Ascending aorta (tissue), 2 donors: ENCODE data around the gene EMP3. TPM values are rescaled to one million over a fixed set of nuclear protein-coding genes. Genes with fewer than 3 reads are reported as not detected.

Experiments
- DNase-seq, 2 donors: peaks; one replicate each; pipeline ENCODE4 v3.0.0-alpha.2; 2019; ENCODE audit warnings: low spot score in 2 of 2
- H3K27ac ChIP-seq, 2 donors: fragments of 200-600 bp; sonication (generic); one replicate each; pipeline ENCODE4 v1.5.1; 2016 to 2017; ENCODE audit warnings: mild to moderate bottlenecking in 1 of 2
- H3K27me3 ChIP-seq: fragments of 200-600 bp; sonication (generic); one replicate; pipeline ENCODE4 v1.5.1; 2017
- H3K36me3 ChIP-seq, 2 donors: fragments of 200-600 bp; sonication (generic); one replicate each; pipeline ENCODE4 v1.5.1; 2016
- H3K4me1 ChIP-seq, 2 donors: fragments of 200-600 bp; sonication (generic); one replicate each; pipeline ENCODE4 v1.5.1; 2016 to 2017; ENCODE audit warnings: mild to moderate bottlenecking in 1 of 2
- H3K4me3 ChIP-seq, 2 donors: fragments of 200-600 bp; sonication (generic); one replicate each; pipeline ENCODE4 v1.5.1; 2016 to 2017; ENCODE audit warnings: mild to moderate bottlenecking in 1 of 2
- H3K9me3 ChIP-seq, 2 donors: fragments of 200-600 bp; sonication (generic); one replicate each; pipeline ENCODE4 v1.5.1; 2016
- intact Hi-C: fragments of 100-400 bp; cut with DNase I; formaldehyde crosslinking; loops from one replicate; pipeline ENCODE4 v1.15.1; 2023
- total RNA-seq: library from RNA; depleted of rRNA; stranded (reverse); fragments of >200 nt; gene quantifications from one replicate; pipeline ENCODE4 v1.1.0, GENCODE V29; 2016
- TF ChIP-seq, protein P1 (sequence below), 3 experiments: fragments of 200-600 bp in 2 of 3; fragments of 450-650 bp in 1 of 3; sonication (generic) in 2 of 3; IDR thresholded peaks; one replicate each; pipeline ENCODE4 v1.5.1; 2016 to 2019; ENCODE audit warnings: antibody characterized with exemption in 3 of 3, mild to moderate bottlenecking in 1 of 3, moderate library complexity in 1 of 3

EMP3 gene
- total RNA-seq = 18.2 TPM

- intact Hi-C loops = no loop called here
- TF ChIP-seq, protein P1, sequence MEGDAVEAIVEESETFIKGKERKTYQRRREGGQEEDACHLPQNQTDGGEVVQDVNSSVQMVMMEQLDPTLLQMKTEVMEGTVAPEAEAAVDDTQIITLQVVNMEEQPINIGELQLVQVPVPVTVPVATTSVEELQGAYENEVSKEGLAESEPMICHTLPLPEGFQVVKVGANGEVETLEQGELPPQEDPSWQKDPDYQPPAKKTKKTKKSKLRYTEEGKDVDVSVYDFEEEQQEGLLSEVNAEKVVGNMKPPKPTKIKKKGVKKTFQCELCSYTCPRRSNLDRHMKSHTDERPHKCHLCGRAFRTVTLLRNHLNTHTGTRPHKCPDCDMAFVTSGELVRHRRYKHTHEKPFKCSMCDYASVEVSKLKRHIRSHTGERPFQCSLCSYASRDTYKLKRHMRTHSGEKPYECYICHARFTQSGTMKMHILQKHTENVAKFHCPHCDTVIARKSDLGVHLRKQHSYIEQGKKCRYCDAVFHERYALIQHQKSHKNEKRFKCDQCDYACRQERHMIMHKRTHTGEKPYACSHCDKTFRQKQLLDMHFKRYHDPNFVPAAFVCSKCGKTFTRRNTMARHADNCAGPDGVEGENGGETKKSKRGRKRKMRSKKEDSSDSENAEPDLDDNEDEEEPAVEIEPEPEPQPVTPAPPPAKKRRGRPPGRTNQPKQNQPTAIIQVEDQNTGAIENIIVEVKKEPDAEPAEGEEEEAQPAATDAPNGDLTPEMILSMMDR (IDR thresholded peaks at IDR 0.05) = no peak
- Histone ChIP-seq H3K4me3 (peak within 1 kb of the TSS; percentile 69 to 84), H3K27ac (peak within 1 kb of the TSS; percentile 90 to 96), H3K27me3 (no peaks in the 10 kb centered on the region), H3K4me1 (peaks cover 0 to 32% of the 10 kb centered on the region in 2 donors), H3K36me3 (peaks cover 5 to 15% of the 10 kb centered on the region in 2 donors), H3K9me3 (no peaks in the 10 kb centered on the region)
- DNase-seq = peak; percentile 58 to 92
Measured at GRCh38 chr19:48325265-48325910, at the start of gene EMP3. Gene EMP3 (plus strand): TSS chr19:48325552. CDS start chr19:48326845, 1,293 bp downstream.

DNA sequence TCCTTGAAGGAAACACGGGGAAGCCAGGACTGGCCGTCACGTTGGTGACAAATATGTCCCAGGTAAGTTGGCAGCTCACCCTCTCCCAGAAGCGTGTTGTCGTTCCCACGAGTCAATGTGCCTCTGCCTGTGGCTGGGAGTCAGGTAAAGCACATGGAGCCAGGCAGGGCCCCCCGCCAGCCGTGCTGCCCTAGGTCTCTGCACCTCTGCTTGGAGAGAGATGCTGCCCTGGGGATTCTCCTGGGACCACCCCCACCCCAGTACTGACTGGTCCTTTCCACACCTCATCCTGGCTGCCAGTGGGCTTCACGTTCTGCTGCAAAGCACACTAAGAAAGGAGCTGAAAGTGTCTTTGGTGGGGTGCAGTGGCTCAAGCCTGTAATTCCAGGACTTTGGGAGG lies 45.6 kb upstream of the EMP3 start:
- H3K36me3 ChIP-seq = no peaks in the 10 kb centered on the region
- no peak for DNase-seq
- intact Hi-C loops = no loop called here
- no peak overlapping the region for H3K27ac ChIP-seq
- H3K27me3 ChIP-seq = no peaks in the 10 kb centered on the region
- H3K4me3 ChIP-seq = no peak overlapping the region
- peaks cover 0 to 4% of the 10 kb centered on the region in 2 donors for H3K9me3 ChIP-seq
- no peaks in the 10 kb centered on the region for H3K4me1 ChIP-seq
- TF ChIP-seq, protein P1 (IDR thresholded peaks at IDR 0.05) = no peak

DNA sequence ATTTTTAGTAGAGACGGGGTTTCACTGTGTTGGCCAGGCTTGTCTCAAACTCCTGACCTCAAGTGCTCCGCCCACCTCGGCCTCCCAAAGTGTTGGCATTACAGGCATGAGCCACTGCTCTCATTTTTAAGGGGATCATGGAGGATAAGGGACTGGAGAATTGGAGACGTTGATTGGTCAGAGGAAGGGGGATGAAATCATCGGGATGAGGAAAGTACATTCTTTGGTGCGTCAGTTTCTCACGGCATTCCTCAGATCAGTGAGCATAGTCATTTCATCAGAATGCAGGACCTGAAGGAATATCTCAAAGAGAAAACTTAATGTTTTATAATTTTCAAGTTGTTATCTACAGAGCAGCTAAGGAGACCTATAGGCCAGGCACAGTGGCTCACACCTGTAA lies 41.4 kb upstream of the EMP3 start:
- no peak overlapping the region for H3K4me3 ChIP-seq
- no peak overlapping the region for H3K27ac ChIP-seq
- intact Hi-C loops = no loop called here
- H3K27me3 ChIP-seq = no peaks in the 10 kb centered on the region
- H3K9me3 ChIP-seq = peaks cover 0 to 4% of the 10 kb centered on the region in 2 donors
- DNase-seq = no peak
- H3K36me3 ChIP-seq = no peaks in the 10 kb centered on the region
- TF ChIP-seq, protein P1 (IDR thresholded peaks at IDR 0.05) = no peak
- H3K4me1 ChIP-seq = no peaks in the 10 kb centered on the region

- TF ChIP-seq, protein P1 (IDR thresholded peaks at IDR 0.05) = no peak
- H3K4me3 ChIP-seq = no peak overlapping the region
- no peaks in the 10 kb centered on the region for H3K36me3 ChIP-seq
- no peaks in the 10 kb centered on the region for H3K4me1 ChIP-seq
- no peak for DNase-seq
- H3K27ac ChIP-seq = no peak overlapping the region
- H3K27me3 ChIP-seq = no peaks in the 10 kb centered on the region
- peaks cover 0 to 4% of the 10 kb centered on the region in 2 donors for H3K9me3 ChIP-seq
- intact Hi-C loops = no loop called here
Measured at GRCh38 chr19:48284896-48285295, 40.5 kb upstream of the EMP3 start.

DNA sequence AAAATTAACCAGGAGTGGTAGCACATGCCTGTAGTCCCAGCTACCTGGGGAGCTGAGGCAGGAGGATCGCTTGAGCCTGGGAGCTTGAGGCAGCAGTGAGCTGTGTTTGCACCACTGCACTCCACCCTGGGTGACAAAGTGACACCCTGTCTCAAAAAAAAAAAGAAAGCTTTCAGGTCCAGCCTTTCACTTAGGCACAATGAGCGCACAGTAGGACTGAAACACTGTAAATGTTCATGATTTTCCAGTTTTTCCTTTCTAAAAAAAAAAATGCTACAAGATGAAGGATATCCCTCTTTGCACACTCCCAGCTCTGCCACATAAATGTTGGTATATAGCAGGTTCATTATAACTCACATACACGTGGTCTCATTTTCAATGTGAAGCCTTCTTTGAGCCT lies 37.6 kb upstream of the EMP3 start:
- intact Hi-C loops = no loop called here

More for the DNA sequence above, 37.6 kb upstream of the EMP3 start:
- Histone ChIP-seq H3K4me3 (no peak overlapping the region), H3K27me3 (no peaks in the 10 kb centered on the region), H3K9me3 (peaks cover 0 to 4% of the 10 kb centered on the region in 2 donors), H3K27ac (no peak overlapping the region), H3K36me3 (no peaks in the 10 kb centered on the region), H3K4me1 (peaks cover 7 to 8% of the 10 kb centered on the region in 2 donors)
- no peak for DNase-seq
- TF ChIP-seq, protein P1 (IDR thresholded peaks at IDR 0.05) = no peak
